CD4-positive, alpha-beta T cell treated with Interleukin-15 for 1 hour (primary cell): ENCODE measurements around the gene INF2.

Experiments used
- DNase-seq: peaks from one replicate; pipeline ENCODE4 v3.0.0-alpha.2; 2020

Gene INF2

DNA sequence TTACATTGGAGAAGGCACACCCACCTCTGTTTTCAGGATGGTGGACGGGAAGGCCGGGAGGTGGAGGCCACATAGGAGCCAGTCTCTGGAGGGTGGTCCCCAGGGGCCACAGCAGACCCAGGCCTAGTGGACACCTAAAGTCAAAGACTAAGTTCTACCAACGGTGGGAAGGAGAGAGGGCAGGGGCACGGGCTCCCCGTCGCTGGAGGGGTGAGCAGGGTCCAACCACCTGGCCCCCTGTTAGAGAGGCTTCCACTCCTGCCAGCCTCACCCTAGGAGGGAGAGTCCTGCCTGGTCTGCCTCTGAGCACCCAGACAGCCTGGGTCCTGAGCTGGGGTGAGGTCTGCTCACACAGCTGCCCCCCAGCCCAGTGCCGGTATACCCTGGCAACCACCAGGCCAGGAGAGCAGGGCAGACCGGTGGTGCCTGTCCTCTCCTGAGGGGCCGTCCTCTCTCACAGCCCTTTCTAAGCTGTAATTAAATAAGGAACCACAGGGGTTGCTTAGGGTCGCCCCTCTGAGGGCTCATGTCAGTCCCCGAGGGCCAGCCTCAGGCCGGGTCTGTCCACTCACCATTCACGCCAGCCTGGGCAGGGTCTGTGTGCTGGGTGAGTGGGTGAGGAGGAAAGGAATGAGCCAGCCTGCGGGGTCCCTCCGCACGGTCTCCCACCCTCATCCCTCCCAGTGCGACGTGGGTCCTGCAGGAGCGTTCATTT lies 2.3 kb downstream of the INF2 start:
- no peak for DNase-seq

DNA sequence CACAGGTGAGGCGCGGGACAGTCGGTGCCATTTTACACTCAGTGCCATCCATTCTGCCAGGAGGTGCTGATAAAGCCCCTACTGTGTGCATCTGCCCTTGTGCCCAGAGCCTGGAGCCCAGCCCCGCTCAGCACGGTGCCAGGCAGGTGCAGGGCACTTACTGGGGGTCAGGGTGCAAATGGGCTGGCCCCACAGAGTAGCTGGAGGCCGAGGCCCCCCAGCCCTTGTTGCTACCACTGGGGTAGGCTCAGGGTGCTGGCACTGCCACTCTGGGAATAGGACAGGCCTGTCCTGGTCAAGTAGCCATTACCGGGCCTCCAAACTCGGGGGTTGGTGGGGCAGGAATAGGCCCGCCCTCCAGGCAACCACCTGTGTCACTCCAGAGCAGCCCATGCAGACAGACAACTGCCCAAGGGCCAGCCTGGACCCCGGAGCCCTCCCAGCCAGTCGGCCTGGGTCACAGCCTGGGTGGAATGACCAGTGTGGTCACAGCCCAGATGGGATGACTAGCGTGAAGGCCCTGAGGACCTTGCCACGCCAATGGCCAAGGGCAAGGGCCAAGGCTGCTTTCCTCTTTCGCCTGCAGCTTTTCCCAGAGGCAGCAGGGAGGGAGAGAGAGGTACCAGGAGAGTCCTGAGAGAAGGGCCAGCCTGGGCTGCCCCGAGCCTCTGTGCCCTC lies 3.0 kb downstream of the INF2 start:
- DNase-seq, result no peak

DNA sequence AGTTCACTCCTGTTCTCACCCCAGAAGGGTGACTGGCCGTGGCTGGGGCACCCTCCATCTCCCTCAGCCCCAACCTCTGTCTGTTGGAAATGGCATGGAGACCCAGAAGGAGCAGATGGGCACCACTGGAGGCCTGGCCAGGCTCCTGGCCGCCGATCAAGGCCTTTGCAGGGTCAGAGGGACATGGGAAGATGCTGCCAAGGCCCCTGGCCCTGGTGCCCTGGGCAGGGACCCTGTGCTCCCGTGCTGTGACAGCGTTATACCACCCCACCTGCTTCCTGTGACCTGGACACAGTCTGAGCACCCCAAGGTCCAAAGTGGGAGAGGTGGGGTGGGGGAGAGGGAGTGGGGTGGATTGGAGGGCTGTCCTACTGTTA lies 3.5 kb downstream of the INF2 start:
- no peak for DNase-seq

DNA sequence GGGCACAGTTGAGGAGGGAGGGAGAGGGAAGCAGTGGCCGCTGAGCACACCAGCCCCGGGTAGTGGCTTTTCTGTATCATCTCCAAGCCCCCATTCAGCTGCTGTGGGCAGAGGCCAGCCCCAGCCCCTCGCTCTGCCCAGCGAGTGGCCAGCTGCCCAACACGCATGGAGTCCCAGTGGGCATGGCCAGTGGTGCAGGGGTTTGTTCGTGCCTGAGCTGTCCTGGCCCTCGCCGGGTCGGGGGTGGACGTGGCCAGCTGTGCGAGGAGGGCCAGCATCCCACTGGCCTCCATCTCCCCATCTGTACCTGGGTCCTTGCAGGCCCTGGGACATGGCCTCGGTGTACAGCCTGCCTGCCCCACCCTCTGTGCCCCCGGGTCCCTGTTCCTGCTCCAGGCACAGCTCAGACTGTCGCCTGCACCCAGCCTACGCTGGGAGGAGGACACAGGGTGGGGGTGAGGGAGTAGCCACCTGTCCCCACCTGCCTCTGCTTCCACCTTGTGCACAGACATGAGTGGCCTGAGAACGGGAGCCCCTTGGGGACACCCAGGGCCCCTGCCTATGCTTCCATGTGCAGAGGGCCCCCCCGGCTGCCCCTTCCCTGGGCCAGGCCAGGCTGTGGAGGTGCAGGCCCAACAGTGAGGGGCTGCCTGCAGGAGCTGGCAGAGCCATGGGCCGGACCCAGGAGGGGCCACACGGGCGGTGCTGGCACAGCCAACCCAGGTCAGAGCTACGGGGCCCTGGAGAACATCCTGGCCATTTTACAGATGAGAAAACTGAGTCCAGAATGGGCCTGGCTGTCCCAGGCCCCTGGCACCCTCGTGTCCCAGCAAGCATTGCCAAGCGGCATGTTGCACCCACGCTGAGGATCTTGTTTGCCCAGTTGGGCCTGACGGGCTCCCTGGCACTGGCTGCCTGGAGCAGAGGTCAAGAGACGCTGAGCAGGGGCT lies 4.3 kb downstream of the INF2 start:
- DNase-seq, result no peak

DNA sequence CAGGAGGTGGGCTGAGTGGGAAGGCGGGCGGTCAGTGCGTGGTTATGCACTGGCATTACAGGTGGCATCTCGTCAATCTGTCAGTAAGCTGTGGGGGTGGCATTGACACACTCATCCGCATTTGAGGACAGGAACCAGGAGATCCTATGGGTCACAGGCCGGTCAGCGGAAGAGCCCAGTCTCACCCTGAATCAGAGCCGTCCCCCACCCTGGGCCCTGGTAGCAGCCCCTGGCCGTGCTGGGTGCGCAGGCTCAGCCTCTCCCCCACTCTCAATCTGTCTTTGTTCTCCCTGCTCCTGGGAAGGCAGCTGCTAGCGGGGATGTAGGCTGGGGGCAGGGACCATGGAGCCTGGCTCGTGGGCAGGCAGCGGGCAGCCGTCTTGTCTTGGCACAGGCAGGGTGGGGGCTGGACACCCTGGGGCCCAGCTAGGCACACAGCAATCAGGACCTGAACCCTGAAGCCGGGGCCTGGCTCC lies 5.1 kb downstream of the INF2 start:
- no peak for DNase-seq

DNA sequence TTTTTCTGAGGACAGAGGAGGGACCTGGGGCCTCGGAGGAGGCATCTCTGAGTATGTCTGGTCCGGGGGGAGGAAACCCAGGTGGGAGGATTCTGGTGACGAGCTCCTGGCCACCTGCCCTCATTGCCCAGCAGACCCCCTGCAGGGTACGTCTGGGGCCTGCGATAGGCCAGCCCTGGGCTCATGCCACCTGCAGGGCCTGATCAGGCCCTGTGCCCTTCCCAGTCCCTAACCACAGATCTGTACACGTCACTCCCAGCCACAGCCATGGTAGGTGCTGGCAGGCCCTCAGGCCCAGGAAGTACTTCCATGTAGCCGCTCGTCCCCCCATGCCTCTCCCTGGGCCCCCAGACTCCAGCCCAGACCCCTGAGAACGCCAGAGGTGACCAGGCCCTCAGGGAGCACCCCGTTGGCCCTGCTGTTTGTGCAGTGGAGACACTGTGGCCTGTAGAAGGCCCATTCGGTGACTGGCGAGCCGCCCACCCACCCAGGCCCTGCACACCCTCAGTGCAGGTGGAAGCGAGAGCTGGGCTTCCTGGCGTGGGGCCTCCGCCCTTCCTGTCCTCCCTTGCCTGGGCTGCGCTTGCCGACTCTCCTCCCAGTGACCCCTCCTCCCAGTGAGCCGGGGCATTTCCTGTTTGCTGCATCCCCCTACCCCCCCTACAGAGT lies 5.7 kb downstream of the INF2 start:
- DNase-seq, result peak; percentile 54

DNA sequence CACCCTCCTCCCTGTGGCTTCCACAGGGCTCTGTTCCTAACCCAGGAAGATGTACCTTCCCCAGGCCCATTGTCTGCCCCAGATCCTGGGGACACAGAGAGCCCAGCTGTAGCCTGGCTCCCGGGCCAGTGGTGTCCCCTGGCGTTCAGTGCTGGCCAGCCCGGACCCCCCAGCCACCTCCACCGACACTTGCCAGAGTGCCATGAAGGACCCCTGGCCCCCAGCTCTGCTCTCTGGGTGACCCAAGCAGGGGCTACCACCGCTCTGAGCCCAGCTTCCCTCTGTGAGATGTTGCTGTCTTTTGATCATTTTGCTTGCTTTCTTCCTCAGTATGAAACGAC lies 6.2 kb downstream of the INF2 start:
- DNase-seq, result no peak

DNA sequence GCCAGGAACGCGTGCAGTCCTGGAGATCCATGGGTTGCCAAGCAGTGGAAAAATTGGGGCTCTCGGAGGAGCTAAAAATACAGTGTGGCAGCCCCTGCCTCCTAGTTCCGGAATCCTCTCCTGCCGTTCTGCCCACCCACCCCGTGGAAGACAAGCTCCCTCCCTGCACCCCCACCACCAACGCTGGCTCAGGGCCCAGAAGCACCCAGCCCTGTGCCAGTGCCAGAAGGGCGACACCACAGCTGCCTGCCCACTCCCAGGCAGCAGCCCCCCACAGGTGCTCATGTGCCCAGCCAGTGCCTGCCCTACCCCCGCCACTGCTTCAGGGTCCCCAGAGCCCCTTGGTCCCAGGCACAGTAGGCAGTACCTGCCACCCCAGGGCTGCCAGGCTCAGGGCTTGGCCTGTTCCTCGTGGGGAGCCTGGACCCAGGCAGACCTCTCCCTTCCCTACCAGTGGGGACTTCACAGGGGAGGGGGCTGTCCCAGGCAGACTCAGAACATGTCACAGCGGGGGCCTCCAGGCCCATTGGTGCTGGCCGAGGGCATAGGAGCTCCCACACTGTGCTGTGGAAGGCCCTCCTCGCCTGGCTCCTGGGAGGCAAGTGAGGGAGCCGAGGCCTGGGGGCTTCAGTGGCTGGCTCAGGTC lies 7.4 kb downstream of the INF2 start:
- DNase-seq, result no peak

DNA sequence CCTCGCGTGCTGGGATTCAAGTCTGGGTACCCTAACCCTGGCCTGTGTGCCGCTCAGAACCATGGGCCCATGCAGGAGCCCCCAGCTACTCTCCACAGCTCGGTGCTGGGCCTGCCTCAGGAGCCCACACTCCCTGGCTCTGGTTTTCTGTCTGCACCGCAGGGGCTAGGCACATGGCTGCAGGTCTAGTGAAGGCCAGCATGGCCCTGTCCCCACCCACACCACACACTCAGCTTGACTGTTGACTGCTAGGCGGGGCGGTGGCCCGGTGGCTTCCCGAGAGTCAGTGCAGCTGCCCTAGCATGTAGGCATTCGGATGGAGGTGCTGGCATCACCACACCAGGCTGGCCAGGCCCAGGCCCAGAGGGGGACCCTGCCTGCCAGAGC lies 7.9 kb downstream of the INF2 start:
- DNase-seq, result no peak

DNA sequence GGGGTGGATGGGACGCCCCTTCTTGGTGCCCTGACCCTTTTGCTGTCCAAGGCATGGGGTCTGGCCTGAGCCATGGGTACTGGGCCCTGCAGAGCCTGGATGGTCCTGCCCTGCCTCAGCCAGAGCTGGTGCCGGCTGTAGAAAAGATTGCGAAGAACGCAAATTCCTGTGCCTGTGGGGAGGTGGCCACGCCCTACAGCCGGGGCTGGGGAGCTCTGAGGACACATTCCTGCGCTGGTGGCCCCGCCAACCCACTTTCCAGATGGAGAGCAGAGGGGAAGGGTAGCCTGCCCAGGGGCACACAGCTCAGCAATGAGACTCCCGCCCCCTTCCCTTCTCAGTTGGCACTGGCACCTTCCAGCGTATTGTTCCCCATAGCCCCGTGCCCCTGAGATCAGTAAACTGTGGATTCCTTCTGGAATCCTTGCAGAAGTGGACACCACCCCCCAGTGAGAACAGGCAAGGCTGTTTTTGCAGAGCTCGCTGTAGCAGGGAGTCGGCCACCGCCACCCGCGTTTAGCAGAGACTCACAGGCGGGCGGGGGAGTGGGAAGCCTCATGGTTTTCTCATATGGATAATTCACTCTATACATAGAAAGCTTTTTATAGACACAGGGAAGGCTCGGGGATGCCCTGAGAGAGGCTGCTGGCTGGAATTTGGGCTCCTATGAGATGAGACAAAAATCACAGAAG lies 8.6 kb downstream of the INF2 start:
- no peak for DNase-seq

DNA sequence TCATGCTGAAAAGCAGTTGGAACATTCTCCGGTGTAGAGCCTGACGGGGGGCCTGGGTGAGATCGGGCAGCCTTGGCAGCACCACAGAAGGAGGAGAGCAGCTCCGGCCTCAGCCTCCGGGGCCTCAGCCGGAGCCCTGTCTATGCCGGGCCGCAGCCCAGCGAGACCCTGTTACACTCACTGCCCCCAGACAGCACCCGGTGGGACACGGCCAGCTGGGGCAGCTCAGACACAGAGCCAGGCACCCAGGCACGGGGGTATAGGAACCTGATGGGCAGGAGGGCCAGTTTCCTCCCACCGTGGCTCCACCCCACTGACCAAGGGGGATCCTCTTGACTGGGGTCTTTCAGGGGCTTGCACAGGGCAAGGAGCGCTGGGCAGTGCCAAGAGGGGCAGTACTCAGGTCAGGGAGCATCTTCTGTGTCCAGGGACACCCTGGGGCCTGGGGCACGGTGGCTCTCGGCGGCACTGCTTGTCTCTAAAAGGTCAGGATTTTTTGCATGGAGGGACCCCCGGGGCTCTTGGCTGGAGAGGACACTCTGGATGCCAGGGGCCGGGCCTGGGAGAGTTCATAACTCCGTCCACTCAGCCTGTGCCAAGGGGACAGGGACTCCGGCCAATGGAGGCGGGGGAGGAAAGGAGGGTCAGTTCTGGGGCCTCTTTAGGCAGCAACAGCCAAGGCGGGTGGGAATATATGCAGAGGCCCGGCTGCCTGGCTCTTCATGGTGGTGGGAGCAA lies 9.4 kb downstream of the INF2 start:
- no peak for DNase-seq

DNA sequence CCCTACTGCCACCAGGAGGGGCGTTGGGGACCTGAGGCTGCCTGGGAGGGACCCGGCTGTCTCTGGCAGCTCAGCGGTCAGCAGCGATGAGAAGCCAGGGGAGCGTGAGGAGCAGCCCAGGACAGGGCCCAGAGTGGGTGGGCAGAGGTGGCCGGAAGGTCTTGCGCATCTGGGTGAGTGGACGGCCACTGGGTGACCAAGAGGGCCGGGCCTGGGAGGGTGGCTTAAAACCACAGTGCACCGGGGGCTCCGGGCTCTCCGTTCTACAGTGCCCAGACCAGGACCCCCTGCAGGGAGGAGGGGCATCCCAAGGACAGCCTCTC lies 10.0 kb downstream of the INF2 start:
- DNase-seq, result no peak

DNA sequence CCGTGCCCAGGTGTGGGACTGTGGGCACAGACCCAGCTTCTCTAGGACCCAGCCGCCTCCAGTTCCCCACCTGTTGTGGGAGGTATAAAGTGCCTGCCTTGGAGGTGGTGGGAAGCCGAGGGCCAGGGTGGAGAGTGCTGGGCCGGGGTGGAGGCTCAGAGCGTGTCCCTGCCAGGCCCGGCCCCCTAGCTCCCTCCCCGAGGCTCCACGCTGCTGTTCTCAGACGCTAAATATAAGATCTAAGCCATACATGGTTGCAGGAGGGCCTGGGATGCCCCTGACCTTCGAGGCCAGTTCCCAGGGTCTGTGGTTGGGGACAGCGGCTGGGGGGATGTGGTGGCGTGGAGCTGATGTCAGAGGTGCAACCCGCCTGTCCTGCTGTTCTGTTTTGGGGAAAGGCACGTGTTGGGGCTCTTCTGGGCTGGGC lies 10.8 kb downstream of the INF2 start:
- DNase-seq, result no peak

DNA sequence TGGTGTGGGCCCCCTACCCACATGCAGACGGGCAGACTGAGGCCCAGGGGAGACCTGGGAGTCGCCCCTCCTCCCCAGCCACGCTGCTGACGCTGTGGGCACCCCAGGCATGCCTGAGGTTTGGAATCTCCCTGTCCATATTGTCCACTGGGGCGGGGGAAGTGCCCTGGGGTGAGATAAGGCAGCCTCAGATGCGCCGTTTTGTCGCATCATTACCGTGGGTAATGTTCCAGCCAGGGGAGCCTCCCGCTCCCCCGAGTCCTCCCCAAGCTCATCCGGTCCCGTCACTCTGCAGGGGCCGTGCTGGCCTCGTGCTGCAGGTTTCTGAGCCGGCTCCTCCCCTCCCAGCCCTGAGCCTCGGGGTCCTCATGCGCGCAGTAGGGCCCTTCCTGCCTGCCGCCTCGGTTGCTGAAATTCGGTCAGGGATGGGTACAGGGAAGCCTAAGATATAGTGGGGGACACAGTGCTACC lies 11.4 kb downstream of the INF2 start:
- DNase-seq, result no peak

DNA sequence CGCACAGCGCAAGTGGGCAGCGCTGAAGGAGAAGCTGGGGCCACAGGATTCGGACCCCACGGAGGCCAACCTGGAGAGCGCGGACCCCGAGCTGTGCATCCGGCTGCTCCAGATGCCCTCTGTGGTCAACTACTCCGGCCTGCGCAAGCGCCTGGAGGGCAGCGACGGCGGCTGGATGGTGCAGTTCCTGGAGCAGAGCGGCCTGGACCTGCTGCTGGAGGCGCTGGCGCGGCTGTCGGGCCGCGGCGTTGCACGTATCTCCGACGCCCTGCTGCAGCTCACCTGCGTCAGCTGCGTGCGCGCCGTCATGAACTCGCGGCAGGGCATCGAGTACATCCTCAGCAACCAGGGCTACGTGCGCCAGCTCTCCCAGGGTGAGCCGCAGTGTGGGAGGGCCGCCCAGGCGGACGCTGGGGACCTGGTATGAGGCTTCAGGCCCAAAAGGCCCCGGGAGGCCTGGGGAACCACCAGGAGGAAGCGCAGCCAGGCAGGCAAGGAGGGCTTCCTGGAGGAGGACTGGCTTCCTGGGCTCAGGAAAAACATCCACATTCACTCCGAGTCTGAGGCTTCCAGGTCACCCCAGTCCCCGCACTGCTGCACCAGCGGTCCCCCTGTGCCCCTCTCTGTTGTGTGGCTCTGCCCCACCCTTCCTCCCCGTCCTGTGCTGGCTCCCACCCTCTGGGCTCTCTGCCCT lies 12.1 kb downstream of the INF2 start:
- DNase-seq, result no peak

DNA sequence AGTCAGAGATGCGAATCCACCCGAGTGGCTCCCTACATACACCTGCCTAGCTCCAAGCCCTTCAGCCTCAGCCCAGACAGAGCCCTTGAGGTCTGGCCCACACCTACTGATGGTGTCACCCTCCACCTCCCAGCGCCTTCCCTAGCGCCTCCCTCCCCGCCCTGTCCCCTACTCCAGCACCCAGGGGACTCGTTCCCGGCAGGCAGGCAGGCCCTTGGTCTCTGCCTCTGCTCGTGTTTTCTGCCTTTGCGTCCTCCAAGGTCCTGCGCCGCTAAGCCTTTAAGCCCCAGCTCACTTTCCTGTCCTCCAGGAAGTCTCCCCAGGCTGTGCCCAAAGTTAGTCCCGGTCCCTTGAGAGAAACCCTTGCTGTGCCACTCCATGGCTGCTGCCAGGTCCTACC lies 12.7 kb downstream of the INF2 start:
- DNase-seq, result no peak

DNA sequence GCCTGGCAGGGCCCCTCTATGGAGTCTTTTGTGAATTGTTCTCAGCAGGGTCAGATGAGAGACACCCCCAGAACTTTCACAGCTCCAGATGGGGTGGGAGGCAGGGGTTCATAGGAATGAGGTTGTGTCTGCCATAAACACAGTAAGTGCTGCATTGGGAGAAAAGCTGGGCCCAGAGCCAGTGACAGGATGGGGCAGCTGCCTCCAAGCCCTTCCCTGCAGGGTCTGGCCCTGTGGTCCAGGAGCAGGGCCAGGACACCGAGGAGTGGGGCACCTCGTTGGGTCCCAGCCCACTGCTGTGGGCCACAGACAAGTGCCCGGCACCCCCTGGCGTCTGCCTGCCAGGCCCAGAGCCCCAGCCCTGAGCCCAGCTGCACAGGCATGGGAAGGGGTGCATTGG lies 13.3 kb downstream of the INF2 start:
- no peak for DNase-seq

DNA sequence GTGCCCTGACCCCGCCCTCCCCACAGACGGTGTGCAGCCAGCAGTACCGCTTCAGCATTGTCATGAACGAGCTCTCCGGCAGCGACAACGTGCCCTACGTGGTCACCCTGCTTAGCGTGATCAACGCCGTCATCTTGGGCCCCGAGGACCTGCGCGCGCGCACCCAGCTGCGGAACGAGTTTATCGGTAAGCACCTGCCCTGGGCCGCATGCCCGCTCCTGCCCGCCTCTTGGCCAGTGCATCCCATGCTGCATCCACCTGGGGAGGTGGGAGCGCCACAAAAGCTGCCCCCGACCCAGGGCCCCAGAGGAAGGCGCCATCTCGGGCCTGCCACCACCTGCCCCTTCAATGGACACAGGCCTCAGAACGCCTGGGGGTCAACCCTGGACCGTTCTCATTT lies 13.9 kb downstream of the INF2 start:
- no peak for DNase-seq

DNA sequence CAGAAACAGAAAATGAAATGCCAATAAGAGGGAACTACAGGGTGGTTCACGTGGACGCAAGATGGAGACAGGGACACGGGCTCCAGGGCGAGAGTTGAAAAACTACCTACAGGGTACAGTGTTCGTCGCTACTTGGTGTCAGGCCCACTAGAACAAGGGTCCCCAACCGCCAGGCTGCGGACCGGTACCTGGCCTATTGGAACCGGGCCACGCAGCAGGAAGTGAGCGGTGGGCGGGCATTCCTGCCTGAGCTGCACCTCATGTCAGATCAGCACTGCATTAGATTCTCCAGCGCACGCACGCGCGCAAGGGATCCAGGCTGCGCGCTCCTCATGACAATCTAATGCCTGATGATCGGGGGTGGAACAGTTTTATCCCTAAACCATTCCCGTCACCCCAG lies 14.8 kb downstream of the INF2 start:
- no peak for DNase-seq

DNA sequence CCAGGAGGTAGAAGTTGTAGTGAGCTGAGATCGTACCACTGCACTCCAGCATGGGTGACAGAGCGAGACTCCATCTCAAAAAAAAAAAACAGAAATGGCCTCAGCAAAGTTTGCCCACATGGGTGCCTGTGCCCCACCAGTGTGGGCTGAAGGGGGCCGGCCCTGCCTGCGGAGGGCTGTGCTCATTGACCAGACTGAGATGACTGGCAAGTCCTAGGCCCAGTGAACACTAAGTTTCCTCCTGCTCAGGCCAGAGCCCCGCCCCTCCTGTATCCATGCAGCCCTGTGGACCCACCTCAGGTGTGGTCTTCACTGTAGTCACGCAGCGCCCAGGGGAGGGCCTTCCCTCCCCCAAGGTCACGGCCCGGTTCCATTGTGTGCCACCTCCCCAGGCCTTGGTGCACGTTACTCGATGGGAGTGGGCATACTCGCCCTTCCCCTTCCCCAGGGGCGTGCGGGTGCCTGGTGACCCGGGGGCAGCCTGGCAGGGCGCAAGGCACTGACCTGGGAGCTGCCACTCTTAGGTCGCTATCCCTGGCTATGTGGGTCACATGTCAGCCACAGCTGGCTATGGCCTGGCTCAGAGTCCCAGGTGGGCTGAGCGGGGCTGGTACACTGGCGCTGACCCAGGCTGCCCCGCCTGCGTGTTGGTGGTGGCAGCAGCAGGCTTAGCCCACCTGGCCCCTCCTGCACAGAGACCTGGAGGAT lies 16.1 kb downstream of the INF2 start:
- no peak for DNase-seq
